ENCODE data around the gene BRF1.
A peak's percentile ranks its signal among the peaks of the same experiment; 100 is the strongest.

The BRF1 gene

DNA sequence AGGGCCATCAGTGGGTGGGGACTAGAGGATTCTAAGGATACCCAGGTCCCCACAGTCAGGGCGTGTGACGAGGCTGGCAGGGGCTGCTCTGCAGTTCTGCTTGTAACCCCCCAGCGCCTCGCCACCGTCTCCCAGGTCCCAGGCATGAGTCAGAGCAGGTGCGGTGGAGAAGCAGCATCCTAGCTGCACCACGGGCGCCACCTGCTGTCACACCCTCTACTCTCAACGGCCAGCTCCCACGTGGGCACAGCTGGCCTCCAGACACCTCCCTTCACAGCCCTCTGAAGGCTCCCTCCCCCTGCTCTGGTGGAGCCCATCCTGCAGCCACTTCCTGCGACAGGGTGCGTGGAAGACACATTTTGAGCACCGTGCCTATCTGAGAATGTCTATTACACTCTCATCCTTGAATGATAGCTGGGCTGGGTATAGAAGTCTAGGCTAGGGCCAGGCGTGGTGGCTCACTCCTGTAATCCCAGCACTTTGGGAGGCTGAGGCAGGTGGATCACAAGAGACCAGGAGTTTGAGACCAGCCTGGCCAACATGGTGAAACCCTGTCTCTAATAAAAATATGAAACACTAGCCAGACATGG is 112.8 kb downstream of the BRF1 start:
- no peak for DNase-seq

DNA sequence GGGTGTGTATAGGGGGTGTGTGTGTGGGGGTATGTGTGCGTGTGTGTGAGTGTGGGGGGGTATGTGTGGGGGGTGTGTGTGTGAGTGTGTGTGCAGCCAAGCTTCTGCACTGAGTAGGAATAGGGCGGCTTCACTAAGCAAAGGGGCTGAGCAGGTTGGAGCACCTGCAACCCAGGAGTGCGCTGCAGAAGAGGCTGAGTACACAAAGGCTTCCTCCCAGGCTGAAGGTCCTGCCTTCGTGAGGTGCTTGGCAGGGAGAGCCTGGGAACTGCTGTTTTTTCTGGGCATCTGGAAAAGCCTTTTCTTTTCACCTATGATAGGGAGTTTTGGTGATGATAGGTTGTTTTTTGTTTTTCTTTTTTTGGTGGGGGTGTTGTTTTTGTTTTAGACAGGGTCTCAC is 113.7 kb downstream of the BRF1 start:
- DNase-seq: no peak

DNA sequence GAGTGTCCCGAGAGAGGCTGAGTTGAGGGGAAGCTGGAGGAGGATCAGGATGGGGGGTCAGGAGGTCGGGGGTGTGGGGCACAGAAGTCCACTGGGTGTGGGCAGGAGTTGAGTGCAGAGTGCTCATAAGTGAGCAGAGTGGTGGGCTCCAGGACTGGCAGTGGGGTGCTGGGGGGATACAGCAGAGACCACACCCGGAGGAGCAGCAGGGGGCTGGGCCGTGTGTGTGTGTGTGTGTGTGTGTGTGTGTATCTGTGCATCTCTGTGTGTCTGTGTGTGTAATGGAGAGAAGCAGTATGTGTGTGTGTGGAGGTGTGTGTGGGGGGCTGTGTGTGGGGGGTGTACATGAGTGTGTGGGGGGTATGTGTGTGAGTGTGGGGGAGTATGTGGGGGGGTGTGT is 114.8 kb downstream of the BRF1 start:
- no peak for DNase-seq

DNA sequence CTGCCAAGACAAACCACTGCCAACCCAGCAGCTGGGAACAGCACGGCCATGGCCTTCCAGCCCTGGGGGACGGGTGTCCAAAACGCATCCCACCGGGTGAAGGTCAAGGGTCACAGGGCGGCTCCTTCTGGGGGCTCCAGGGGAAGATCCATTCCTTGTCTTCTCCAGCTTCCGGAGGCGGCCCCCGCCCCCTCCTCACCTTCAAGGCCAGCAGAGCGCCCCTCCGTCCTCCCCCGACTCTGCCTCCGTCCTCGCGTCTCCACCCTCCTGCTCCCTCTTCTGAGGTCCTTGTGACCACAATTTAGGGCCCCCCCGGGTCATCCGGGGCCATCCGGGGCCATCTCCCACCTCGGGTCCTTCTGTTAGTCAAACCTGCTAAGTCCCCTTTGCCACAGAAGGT is 115.8 kb downstream of the BRF1 start:
- DNase-seq: no peak

DNA sequence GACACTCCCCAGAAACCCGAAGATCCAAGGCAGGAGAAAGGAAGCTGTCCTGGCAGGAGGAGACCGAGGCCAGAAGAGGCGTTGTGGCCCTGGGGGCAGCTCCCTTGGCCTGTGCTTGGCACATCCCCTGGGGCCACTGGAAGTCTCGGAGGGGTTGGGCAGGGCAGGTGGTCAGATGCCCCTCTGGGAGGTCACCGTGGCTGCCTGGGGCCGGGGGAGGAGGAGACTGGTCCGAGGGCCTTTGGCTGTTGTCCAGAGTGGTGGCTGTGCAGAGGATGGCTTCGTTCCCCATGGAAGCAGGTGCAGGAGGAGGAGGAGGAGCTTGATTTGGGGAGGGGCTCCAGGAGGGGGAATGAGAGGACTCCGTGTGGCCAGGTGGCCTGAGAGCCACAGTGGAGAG is 116.3 kb downstream of the BRF1 start:
- no peak for DNase-seq

DNA sequence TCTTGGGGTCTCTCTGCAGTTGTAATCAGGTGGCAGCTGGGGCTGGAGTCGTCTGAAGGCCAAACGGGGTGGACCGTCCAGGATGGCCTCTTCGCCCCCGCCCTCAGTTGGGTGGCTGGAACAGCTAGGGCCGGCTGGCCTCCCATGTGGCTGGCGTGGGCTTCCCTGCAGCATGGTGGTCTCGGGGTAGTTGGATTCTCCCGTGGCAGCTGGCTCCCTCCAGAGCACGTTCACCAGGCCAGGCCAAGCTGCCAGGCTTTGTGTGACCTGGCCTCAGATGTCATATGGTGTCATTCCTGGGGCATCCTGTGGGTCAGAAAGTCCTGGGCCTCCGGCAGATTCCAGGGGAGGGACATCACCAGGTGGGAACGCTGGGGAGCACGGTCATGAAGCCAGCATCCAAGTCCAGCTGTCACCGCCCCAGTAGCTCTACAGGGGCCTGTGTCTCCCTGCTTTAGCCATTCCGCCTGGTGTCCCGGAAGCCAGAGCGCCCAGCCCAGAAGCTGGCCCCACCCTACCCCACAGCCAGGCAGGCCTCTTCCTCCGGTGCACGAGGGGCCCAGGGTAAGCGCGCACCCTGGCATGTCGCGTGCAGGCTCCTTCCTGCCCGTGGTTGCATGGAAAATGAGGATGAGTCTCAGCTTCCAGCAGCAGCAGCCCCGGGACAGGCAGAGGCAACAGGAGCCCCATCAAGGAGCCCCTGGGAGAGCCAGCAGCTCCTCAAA is 118.3 kb downstream of the BRF1 start:
- DNase-seq: no peak

DNA sequence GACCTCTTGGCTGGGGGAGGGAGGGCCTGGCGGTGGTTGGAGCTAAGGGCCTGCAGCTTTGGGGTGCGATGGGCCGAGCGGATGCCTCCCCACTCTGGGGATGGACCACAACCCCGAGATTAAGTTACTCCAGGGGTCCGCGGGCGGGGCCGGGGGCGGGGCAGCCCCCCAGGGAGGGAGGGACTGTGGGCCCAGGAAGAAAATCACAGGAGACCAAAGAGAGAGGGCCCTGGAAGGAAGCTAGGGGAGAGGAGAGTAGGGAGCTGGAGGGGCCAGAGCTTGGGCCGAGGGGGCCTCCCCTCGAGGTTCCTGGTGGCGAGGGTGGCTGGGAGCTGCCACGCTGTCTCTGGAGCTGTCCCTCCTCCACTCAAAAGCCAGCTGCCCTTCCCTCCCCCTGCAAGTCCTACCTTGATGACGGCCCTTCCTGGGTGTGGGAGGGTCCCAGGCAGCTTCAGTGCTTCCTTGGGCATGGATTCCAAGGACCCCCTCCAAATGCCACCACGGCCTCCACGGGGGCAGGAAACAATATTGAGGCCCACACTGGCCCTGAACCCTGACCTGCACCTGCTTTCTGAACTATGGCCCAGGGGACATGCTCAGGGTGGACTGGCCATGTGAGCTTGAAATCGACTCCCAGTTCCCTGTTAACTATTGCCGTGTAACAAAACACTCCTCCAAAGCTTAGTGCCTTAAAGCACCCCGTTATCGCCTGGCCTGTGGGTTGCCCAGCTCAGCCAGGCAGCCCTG is 119.1 kb downstream of the BRF1 start:
- no peak for DNase-seq

DNA sequence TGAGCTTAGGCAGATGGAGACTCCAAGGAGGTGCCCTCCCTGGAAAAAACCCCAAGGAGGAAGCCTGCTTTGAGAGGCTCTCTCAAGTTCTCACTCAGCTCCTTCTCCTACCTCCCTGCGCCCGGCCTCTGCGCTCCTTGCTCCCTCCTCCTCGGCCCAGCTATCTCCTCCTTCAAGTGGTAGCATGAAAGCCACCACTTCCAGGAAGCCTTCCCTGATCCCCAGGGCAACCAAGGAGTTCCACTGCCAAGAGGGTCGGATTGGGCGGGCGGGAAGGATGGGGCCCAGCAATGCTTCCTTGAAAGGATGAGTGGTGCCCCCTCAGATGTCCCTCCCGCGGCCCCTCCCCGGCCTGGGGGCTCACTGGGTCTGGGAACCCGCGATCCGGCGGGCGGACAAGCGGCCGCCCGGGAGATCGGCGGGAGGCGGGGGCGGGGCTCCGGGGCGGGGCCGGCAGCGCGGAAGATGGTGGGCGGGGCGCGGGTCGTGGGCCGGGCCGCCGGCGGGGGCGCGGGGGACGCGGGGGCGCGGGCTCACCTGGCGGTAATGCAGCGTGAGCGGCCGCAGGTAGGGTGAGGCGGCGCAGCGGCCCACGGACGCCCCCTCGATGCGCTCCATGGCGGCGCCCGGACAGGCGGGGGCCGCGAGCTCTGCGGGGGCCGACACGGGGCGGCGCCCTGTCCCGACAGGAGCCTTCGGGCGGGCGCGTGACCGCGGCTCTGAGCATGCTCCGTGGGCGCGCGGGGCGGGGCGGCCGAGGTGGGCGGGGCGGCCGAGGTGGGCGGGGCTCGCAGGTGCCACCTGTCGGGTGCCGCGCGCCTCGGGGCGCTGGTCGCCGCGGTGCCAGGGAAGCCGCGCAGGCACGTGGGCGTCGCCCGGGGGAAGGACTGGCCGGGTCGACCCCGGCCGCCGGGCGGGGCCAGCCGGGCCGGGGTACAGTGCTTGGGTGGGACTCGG is 119.9 kb downstream of the BRF1 start, which contains the start of gene NUDT14:
NUDT14 (minus strand) TSS at position 721 of the 957 bp plus-strand sequence; CDS start at position 618, 103 bp downstream.
- peak; percentile 43 for DNase-seq

DNA sequence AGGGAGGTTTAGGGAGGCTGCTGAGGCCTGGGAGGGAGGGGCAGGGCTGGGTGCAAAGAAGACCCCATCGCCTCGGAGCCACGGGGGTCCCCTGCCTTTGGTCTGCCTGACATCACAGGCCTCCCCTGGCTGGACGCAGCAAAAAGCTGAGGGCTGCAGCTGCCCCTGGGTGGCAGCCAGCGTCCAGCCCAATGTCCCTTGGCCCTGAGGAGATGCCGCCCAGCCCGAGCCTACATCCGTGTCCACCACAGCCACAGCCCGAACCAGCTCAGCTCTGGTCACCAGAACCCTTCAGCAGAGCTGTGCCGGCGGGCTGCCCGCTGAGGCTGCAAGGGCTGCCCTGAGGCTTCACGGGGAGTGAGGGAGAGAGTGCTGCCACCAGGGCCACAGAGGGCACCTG is 121.6 kb downstream of the BRF1 start:
- DNase-seq: no peak

DNA sequence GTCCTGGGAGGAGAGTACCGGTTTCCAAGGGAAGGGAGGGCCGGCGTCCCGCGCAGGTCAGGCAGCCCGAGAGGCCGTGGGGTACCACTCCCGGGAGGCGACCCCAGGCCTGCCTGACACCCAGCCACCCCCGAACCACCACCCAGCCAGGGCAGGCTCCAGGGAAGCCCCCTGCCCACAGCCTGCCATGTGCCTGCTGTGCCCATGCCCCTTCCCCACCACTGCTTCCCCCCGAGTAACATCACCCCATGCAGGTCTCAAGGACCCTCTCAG is 122.0 kb downstream of the BRF1 start:
- DNase-seq: no peak

DNA sequence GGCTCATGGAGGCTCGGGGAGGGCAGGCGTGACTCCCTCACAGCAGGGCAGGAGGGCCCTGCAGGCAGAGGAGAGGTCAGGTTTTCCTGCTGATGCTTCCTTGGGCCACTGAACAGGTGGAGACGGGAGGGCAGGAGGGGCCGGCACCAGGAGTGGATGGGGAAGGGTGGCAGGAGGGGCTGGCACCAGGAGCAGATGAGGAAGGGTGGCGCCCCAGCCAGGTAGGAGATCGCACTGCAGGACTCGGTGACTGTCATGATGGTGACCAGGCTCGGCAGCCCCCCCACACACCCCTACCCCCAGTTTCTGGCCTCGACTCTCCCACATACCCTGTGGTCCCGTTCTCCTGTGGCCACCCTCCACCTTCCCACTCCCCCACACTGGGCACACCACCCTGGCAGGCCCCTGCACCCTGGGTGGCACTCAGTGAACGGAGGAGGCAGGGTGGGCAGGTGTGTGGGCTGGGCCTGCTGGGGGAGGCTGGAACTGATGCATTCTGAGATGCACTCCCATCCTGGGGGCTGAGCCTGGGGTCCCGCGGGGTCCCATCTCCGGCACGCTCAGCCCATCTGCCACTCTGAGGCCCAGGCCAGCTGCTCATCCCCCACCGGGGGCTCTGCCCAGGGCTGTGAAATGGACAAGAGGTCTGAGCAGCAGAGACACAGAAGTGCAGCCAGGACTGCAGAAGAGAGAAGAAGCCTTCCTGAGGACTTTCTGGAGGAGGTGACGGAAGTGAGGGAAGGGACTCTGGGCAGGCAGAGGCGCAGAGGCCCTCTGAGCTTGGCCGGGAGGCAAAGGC is 122.5 kb downstream of the BRF1 start:
- no peak for DNase-seq

DNA sequence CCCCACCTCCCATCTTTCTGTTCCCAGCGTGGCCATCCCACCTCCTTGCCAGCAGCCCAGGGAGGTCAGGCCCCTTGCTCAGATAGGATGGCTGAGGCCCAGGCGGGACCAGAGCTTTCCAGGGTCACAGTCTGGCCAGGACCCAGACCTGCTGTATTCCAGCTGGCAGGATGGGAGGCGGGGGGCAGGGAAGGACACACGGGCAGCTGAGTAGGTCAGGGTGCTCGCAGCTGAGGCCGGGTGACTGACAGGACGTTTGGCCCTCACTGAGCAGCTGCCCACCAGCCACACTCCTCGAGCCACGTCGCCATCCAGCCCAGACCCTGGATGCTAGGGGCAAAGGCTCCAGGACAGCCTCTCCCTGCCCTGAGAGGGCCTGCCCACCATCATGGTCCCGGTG is 123.7 kb downstream of the BRF1 start:
- DNase-seq: no peak

DNA sequence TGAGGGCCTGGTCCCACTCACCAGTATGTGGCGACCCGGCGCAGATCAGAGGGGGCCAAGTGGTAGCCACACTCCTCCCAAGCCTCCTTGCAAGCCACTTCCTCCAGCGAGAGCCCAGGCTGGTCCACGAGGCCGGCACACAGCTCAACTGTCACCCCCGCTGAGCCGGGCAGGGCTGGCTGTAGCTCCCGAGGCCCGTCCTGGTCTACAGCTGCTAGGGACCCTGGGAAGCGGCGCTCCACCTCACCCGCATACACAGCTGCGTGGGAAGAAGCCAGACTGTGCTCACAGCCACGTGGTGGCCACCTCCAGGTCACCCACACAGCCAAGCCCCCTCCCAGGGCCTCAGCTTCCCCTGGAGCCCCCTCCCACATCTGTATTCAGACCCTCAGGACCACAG is 124.3 kb downstream of the BRF1 start:
- no peak for DNase-seq

DNA sequence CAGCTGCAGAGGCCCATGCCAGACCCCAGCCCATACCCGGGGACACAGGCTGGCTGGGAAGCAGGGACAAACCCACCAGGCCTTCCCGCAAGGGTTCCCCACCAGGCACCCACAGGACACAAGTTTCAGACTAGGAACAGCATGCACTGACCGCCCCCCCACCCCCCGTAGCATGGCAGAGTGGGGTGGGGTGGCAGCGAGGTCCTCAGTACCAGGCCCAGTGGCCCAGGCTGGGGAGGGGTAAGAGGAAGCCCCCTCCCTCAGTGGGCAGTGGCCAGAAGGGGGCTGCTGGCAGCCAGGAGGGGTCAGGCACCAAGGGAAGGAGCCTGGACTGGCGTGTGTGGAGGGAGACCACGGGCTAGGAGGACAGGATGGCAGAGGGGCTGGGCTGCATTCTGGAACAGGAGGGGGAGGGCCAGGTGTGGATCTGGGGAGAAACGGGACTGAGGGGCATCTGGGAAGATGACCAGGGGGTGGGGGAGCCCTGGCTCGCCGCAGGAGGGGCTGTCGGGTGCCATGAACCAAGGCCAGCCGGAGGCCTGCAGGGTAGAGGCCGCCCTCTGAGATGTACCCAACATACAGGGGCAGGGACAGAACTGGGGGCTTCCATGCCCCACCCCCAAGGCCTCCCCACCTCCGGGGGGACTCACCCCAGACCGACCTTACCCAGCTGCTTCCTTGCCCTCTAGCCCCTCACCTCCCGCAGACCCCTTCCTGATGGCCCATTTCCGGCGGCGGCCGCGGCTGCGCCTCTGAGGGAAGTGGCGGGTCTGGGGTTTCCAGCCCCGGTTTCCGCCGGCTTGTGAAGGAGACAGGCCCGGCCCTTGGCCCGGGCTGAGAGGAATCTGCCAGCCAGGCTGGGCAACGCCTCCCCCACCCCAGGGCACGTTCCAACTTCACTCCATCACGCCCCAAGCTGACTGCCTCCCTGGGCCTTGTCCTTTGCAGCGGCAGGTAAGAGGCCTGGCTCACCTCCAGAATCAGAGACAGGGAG is 126.6 kb downstream of the BRF1 start:
- DNase-seq: no peak

DNA sequence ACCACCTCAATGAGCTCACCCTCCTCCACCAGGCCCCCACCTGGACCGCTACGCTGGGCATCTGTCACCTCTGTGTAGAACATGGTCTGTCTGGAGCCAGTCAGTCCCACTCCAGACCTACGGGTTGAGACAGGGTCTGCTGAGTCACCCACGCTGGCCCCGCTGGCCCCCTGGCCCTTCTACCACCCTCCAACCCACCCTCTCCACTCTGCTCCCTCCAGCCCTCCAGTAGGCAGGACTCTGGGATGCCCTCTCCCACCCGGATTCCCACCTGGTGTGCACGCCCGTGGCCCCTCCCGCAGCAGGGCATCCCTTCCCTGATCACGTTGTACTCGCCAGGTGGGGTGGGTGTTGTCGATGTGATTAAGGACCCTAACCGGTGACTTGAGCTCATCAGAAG is 127.7 kb downstream of the BRF1 start:
- DNase-seq: no peak

DNA sequence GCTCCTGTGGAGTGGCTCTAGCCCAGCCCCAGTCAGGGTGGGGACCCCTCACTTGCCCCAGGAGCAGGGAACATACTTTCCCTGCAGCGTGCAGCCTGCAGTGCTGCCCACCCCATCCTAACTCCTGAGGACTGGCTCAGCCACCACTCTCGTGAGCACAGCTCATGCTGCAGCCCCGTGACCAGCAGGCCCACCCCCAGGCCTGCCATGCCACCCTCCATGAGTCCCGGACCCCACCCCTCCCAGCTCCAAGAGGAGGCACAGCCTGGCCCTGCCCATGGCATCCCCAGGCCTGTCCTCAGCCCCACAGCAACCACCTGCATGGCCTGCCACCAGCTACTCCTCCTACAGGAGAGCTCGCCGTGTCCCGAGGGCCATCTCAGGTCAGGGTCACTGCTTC is 128.3 kb downstream of the BRF1 start:
- no peak for DNase-seq

DNA sequence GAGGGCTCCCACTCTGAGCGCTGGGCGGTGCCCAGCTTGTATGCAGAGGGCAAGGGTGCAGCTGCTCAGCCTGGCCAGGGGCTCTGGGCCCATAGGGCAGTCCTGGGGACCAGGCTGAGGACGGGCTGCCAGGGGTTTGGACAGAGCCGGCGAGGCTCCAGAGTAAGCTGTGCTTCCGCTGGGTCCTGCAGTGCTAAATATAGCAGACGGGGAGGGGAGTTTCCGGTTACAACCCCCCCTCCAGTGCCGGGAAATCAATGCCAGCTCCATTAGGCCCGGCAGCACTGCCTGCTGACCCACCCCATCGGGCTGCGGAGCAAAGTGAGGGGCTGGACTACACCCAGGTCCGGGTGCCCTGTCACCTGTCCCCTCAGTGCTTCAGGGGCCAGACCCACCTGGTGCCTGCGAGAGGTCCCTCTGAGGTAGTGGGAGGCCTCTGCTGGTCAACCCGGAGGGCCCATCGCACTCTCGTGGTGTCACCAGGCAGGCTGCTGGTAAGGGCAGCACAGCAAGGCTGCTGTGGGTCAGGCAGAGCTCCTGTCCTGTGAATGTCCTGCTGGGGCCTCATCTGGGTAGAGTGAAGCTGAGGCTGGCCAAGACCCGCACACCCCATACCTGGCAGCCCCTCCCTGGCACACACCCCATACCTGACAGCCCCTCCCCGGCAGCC is 129.7 kb downstream of the BRF1 start:
- DNase-seq: no peak

DNA sequence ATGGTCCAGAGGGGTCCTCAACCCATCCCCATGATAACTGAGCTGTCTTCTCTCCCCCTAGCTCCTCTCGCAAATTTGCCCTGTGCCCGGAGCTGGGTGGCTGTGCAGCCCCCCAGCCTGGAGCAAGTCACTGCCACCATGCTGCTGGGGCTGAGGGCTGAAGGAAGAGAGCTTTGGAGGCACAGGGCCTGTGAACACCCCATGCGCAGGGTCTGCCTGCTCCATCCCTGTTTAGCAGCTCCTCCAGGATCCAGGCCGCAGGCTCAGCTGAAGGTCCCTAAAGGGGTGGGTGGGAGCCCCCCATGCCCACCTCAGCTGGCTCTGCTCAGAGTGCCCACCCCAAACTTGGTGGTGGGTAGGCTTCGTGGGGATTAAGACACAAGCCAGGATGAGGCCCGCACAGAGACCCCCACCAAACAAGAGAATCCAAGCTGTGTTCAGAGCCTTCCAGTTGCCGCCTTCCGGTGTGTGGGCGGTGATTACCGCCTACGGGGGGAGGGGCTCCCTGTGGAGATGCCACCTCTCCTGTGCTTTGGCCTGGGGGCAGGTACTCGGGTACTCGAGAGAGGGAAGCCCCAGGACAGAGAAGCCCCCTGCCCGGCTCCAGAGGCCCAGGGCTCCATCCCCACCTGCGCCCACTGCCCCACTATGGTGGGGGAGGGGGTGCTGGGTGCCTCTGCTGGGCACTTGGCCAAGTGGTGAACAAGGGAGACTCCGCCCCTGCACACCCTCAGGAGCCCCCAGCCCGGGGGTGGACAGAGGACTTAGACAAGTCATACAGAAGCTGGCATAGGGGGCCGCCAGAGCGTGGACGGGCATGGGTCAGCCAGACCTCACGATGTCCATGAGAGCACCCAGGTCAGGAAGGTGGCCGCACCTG is 130.8 kb downstream of the BRF1 start:
- DNase-seq: no peak

DNA sequence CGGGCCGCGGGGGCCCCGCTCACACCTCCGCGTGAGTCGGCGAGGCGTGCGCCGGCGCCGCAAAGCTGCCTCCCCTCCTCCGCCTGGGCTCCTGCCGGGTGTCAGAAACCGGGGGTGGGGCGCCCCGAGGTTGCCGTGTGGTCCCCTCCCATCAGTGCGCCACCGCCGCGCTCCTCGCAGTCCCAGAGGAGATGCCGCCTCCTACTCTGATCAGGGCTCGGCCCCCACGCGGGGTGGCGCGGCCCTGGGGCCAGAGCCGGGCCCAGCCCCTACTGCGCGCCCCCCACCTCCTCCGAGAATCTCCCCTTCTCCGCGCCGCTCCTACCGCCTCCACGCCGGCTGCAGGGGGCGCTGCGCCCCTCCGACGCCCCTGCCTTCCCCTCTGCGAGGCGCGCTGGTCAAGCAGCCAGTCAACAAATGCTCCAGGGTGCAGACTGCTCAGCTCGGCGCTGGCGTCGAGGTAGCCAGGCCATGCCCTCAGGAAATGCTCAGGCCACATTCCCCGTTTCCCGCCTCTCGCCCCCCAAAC is 131.8 kb downstream of the BRF1 start:
- DNase-seq: peak; percentile 44

All from NCI-H226 (cell line).